Activated CD4-positive, alpha-beta T cell treated with anti-CD3 and anti-CD28 coated beads for 36 hours (primary cell): ENCODE measurements around the gene INAFM1. TPM values are rescaled to one million over a fixed set of nuclear protein-coding genes. Genes with fewer than 3 reads are reported as not detected.
"Not testable (repeated sequence)": the region's sequence is repeated elsewhere in the genome, so short reads cannot be mapped to it uniquely, and the experiment has no call there.

Experiments used
- ATAC-seq: fragments of 200-7000 bp; cut with Tn5 transposase; one replicate; pipeline ENCODE4 v1.10.0; 2021; ENCODE audit warnings: mild to moderate bottlenecking, moderate library complexity
- CTCF ChIA-PET: fragments of 350-600 bp; sonication (Branson Sonifier 250); formaldehyde crosslinking; loops from one replicate; lab custom pipeline; 2021; ENCODE audit warnings: antibody characterized with exemption; lab: Charles Lee
- POLR2A ChIA-PET: fragments of 350-600 bp; sonication (Branson Sonifier 250); formaldehyde crosslinking; loops from one replicate; lab custom pipeline; 2021; ENCODE audit warnings: antibody characterized with exemption, inconsistent platforms; lab: Charles Lee
- DNase-seq: peaks from one replicate; pipeline ENCODE4 v3.0.0-alpha.2; 2020
- H3K27ac Mint-ChIP-seq: one replicate; pipeline ENCODE4 v1.8.0; 2021; ENCODE audit warnings: mixed read lengths
- H3K27me3 Mint-ChIP-seq: one replicate; pipeline ENCODE4 v1.8.0; 2021; ENCODE audit warnings: mixed read lengths
- H3K36me3 Mint-ChIP-seq: one replicate; pipeline ENCODE4 v1.8.0; 2021; ENCODE audit warnings: low read depth, mixed read lengths
- H3K4me1 Mint-ChIP-seq: one replicate; pipeline ENCODE4 v1.8.0; 2021; ENCODE audit warnings: mixed read lengths
- H3K4me3 Mint-ChIP-seq: one replicate; pipeline ENCODE4 v1.8.0; 2021; ENCODE audit warnings: mild to moderate bottlenecking, moderate library complexity, mixed read lengths
- H3K9me3 Mint-ChIP-seq: one replicate; pipeline ENCODE4 v1.8.0; 2021; ENCODE audit warnings: low read depth, mixed read lengths
- intact Hi-C, 2 experiments: fragments of 100-400 bp; cut with DNase I in 1 of 2; cut with micrococcal nuclease in 1 of 2; formaldehyde crosslinking; loops; one replicate each; pipeline versions ENCODE4 v1.14.2 to v1.15.1; 2022 to 2024; cut with DNase I, micrococcal nuclease
- total RNA-seq, 2 experiments: library from RNA; stranded (reverse); gene quantifications; one replicate each; pipeline ENCODE4 v1.2.3, GENCODE V29; 2021

INAFM1 gene
- total RNA-seq, 2 experiments from 2014 or later, result 11.7 to 13.2 TPM

DNA sequence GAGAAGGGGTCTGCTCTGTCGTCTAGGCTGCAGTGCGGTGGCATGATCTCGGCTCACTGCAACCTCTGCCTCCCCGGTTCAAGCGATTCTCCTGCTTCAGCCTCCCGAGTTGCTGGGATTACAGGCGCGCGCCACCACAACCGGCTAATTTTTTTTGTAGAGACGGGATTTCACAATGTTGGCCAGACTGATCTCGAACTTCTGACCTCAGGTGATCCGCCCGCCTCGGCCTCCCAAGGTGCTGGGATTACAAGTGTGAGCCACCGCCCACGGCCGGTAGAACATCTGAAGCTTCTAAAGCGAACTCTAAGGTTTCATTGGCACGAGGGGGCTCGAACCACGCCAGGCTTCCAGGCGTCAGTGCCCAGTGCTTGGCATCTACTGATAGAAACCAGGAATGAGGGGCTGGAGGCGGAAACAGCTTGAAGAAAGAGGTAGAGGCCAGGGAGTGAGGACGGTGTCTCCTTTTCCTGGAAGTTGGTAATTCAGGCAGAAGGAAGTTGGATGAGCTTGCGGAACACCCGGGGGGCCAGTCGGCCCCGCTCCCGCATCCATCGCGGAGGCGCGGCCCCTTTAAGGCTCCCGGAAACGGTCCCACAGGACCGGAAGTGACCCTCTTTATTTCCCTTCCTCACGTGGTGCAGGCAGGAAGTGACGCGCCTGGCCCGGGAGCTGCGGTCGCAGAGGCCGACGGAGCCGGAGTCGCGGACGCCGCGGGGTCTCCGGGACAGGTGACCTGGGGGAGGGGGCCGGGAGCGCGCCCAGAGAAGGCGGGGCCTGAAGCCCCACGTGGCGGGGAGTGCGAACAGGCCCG is 18.6 kb upstream of the INAFM1 start, which contains the start of gene CCDC9:
Gene CCDC9, plus strand, starts transcription at position 647 of the 814 bp plus-strand sequence. CDS start 1,876 bp downstream, outside the sequence.
- H3K36me3 Mint-ChIP-seq, result peaks cover 32% of the 10 kb centered on the region
- peak within 1 kb of the TSS; percentile 90 for H3K4me3 Mint-ChIP-seq
- peak within 1 kb of the TSS; percentile 93 for H3K27ac Mint-ChIP-seq
- H3K27me3 Mint-ChIP-seq, result no peaks in the 10 kb centered on the region
- peaks cover 31% of the 10 kb centered on the region for H3K4me1 Mint-ChIP-seq
- ChIA-PET CTCF (interaction anchor here (0.8 to 2.7 kb wide), 12 partner anchors 10 to 259 kb away, joined by 3 to 29 read pairs (median 4); partner anchors contain the start of genes INAFM1 and NAPA), POLR2A (interaction anchor here (0.5 to 1.9 kb wide), 10 partner anchors 12 to 145 kb away, joined by 3 to 33 read pairs (median 6); partner anchors contain the start of genes INAFM1 and ZC3H4)
- DNase-seq (peak; percentile 99), ATAC-seq (peak; percentile 57)
- intact Hi-C loops, result loop anchor here in 1 of 2 experiments (1.0 to 2.0 kb wide), 14 partner anchors 12 to 1077 kb away; partner anchors contain the start of genes ARHGAP35, BBC3, DACT3 and DHX34
- no peaks in the 10 kb centered on the region for H3K9me3 Mint-ChIP-seq

- CTCF ChIA-PET, result interaction anchor here (0.6 to 2.7 kb wide), 14 partner anchors 10 to 626 kb away, joined by 3 to 29 read pairs (median 4); partner anchors contain the start of genes INAFM1 and NAPA
Observed at GRCh38 chr19:47256693-47257410, 17.8 kb upstream of the INAFM1 start.

DNA sequence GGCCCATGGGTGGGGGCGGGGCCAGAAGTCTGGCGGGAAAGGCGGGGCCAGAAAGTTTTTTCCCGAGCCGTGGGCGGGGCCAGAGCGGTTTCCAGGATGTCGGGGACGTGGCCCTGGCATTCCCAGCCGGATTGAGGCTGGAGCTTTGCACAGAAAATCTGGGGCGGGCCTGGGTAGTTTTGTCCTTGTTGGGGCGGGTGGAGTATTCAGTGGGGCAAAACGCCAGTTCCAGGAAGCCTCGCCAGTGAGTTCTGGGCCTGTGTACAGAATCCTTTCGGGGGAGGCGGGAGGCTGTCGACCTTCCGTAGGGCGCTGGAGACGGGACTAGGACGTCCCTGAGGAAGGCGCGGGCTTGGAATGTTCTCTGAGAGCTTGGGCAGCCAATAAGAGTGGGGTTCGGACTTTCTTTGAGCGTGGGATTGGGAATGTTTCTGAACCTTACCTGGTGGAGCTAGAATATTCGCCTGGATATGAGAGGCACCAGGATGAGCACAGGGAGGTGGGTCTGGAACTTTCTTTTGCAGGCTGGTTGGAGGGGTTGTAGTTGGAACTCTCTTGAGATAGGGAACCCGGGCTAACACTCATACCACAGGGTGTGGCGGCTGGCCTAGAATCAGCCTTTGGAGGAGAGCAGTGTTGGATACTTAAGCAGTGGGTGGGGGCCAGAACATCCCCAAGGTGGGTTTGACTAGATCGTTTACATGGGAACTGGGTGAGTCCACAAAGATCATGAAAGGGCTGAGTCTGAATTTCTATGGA is 17.1 kb upstream of the INAFM1 start:
- peak; percentile 2 for ATAC-seq

More at GRCh38 chr19:47256693-47257410, 17.8 kb upstream of the INAFM1 start:
- DNase-seq, result peak; percentile 100
- peak overlapping the region; percentile 90 for H3K4me3 Mint-ChIP-seq
- intact Hi-C loops, result loop anchor here (1.0 to 2.0 kb wide), 16 partner anchors 13 to 1076 kb away; partner anchors contain the start of genes INAFM1 (in 2 of the 2), ARHGAP35 (in 1 of the 2), BBC3 (in 1 of the 2) and DACT3 (in 1 of the 2)
- peaks cover 36% of the 10 kb centered on the region for H3K36me3 Mint-ChIP-seq
- peak; percentile 86 for ATAC-seq
- no peaks in the 10 kb centered on the region for H3K9me3 Mint-ChIP-seq
- H3K4me1 Mint-ChIP-seq, result peaks cover 31% of the 10 kb centered on the region
- peak overlapping the region; percentile 93 for H3K27ac Mint-ChIP-seq
- no peaks in the 10 kb centered on the region for H3K27me3 Mint-ChIP-seq
- POLR2A ChIA-PET, result interaction anchor here (0.5 to 1.9 kb wide), 10 partner anchors 9 to 176 kb away, joined by 3 to 33 read pairs (median 7); partner anchors contain the start of genes INAFM1 and ZC3H4

GRCh38 chr19:47258434-47258833 is 16.3 kb upstream of the INAFM1 start:
- ATAC-seq (no peak), DNase-seq (no peak)
- peaks cover 42% of the 10 kb centered on the region for H3K36me3 Mint-ChIP-seq
- POLR2A ChIA-PET, result no interaction called here
- H3K27me3 Mint-ChIP-seq, result no peaks in the 10 kb centered on the region
- H3K27ac Mint-ChIP-seq, result peak overlapping the region; percentile 67
- H3K9me3 Mint-ChIP-seq, result no peaks in the 10 kb centered on the region
- peaks cover 31% of the 10 kb centered on the region for H3K4me1 Mint-ChIP-seq
- H3K4me3 Mint-ChIP-seq, result peak overlapping the region; percentile 90
- CTCF ChIA-PET, result no interaction called here
- intact Hi-C loops, result no loop called here

More for the DNA sequence above, 17.1 kb upstream of the INAFM1 start:
- Mint-ChIP-seq H3K4me3 (peak overlapping the region; percentile 90), H3K4me1 (peaks cover 31% of the 10 kb centered on the region), H3K27ac (peak overlapping the region; percentile 93), H3K36me3 (peaks cover 41% of the 10 kb centered on the region), H3K27me3 (no peaks in the 10 kb centered on the region), H3K9me3 (no peaks in the 10 kb centered on the region)
- CTCF ChIA-PET, result interaction anchor here (0.6 to 2.6 kb wide), 6 partner anchors 14 to 627 kb away, joined by 3 to 21 read pairs (median 4); partner anchors contain the start of genes INAFM1 and NAPA
- POLR2A ChIA-PET, result interaction anchor here (1.0 to 1.9 kb wide), 4 partner anchors 9 to 144 kb away, joined by 3 to 33 read pairs (median 8); partner anchors contain the start of genes INAFM1 and ZC3H4
- intact Hi-C loops, result loop anchor here (1.0 to 2.0 kb wide), 3 partner anchors 17 to 1075 kb away; partner anchors contain the start of gene INAFM1 (in 2 of the 2)
- no peak for DNase-seq

DNA sequence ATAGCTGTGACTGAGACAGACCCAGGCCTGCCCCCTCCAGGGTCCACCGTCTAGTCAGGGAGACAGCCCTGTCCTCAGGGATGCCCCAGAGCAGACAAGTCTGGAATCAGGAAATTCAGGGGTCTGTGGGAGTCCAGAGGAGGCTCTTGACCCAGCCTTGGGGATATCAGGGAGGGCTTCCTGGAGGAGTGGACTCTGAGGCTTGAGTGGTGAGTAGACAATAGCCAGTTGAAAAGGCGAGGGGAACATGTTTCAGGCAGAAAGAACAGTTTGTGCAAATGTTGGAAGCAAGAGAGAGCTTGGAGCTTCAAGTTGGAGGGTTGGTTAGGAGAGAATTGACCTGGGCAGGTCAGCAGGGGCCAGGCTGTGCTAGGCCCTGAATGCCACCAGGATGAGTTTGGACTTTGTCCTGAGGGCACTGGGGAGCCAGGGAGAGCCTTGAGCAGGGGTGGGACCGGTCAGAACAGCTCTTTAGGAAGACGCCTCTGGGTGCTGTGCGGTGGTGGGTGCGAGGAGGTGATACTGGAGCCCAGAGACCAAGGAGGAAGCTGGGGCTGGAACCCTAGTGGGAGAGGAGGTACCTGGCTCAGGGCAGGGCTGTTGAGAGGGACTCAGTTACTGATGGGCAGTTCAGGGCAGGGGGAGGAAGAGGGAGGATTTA is 15.7 kb upstream of the INAFM1 start:
- intact Hi-C loops, result no loop called here
- ChIA-PET POLR2A (no interaction called here), CTCF (interaction anchor here (0.6 to 2.2 kb wide), 3 partner anchors 12 to 248 kb away, joined by 3 to 7 read pairs (median 5); no protein-coding TSS in a partner anchor)
- ATAC-seq, result no peak
- Mint-ChIP-seq H3K4me1 (peaks cover 31% of the 10 kb centered on the region), H3K4me3 (no peak overlapping the region), H3K9me3 (no peaks in the 10 kb centered on the region), H3K27me3 (no peaks in the 10 kb centered on the region), H3K36me3 (peaks cover 42% of the 10 kb centered on the region), H3K27ac (peak overlapping the region; percentile 67)
- DNase-seq, result no peak

- no peaks in the 10 kb centered on the region for H3K9me3 Mint-ChIP-seq
- ChIA-PET CTCF (interaction anchor here (0.5 to 2.2 kb wide), 4 partner anchors 16 to 168 kb away, joined by 3 to 7 read pairs (median 3); no protein-coding TSS in a partner anchor), POLR2A (no interaction called here)
- peaks cover 31% of the 10 kb centered on the region for H3K4me1 Mint-ChIP-seq
- H3K27ac Mint-ChIP-seq, result no peak overlapping the region
- intact Hi-C loops, result no loop called here
- no peak overlapping the region for H3K4me3 Mint-ChIP-seq
- H3K36me3 Mint-ChIP-seq, result peaks cover 51% of the 10 kb centered on the region
- ATAC-seq (no peak), DNase-seq (no peak)
- H3K27me3 Mint-ChIP-seq, result no peaks in the 10 kb centered on the region
Observed at GRCh38 chr19:47260476-47260875, 14.2 kb upstream of the INAFM1 start.

DNA sequence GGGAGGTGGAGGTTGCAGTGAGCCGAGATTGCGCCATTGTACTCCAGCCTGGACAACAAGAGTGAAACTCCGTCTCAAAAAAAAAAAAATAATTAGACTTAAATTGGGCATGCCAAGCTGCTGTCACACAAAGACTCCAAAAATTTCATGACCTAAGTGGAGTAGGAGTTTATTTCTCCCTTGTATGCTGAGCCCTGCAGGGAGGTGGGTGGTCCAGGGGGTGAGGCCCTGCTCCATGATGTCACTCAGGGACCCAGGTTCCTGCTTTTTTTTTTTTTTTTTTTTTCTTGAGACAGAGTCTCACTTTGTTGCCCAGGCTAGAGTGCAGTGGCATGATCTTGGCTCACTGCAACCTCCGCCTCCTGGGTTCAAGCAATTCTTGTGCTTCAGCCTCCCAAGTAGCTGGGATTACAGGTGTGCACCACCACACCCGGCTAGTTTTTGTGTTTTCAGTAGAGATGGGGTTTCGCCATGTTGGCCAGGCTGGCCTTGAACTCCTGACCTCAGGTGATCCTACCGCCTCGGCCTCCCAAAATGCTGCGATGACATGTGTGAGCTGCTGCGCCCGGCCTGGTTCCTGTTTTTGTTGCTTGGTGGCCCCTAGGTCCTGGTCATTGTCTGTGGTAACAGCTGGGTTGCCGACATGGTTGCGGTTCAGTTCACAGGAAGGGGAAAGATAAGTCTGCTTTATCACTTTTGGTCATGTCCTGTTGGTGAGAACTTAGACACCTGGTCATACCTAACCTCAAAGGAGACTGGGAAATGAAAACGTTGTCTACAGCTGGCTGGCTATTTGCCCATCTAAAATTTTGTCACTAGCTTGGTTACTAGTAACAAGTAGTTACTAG is 12.5 kb upstream of the INAFM1 start:
- H3K27ac Mint-ChIP-seq, H3K27me3 Mint-ChIP-seq, ATAC-seq, intact Hi-C loops, H3K4me3 Mint-ChIP-seq, DNase-seq, H3K9me3 Mint-ChIP-seq: not testable (repeated sequence)
- CTCF ChIA-PET, result interaction anchor here (0.6 to 1.1 kb wide), 2 partner anchors 14 to 112 kb away, joined by 3 read pairs; no protein-coding TSS in a partner anchor
- H3K36me3 Mint-ChIP-seq, result peaks cover 61% of the 10 kb centered on the region
- POLR2A ChIA-PET, result interaction anchor here (0.6 kb wide), 1 partner anchor 250 kb away, joined by 3 read pairs; no protein-coding TSS in a partner anchor
- H3K4me1 Mint-ChIP-seq, result peaks cover 27% of the 10 kb centered on the region

- Mint-ChIP-seq H3K4me1 (peaks cover 2% of the 10 kb centered on the region), H3K27me3 (no peaks in the 10 kb centered on the region), H3K27ac (no peak overlapping the region), H3K9me3 (no peaks in the 10 kb centered on the region), H3K36me3 (peaks cover 47% of the 10 kb centered on the region), H3K4me3 (no peak overlapping the region)
- no peak for ATAC-seq
- intact Hi-C loops, result no loop called here
- ChIA-PET CTCF (interaction anchor here (1.1 kb wide), 1 partner anchor 14 kb away, joined by 4 read pairs; no protein-coding TSS in a partner anchor), POLR2A (no interaction called here)
- no peak for DNase-seq
Observed at GRCh38 chr19:47264629-47265028, 10.1 kb upstream of the INAFM1 start.

DNA sequence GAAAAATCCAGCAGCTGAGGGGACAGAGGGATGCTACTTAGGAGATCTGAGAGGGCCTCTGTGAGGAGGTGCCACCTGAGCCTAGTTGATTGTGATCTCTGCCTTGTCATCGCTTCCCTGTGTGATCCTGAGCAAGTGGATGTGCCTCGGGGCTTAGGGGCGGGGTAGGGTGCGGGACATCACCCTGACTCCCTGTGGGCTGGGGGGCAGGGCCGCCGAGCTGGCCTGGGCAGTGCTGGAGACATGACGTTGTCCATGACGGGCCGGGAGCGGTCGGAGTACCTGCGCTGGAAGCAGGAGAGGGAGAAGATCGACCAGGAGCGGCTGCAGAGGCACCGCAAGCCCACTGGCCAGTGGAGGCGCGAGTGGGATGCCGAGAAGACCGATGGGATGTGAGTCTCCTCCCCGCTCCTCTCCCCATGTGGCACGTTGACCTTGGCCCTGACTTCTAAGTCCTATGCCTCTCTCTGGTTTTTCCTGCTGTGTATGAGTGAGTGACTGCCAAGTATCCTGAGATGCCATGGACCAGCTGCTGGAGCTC is 8.2 kb upstream of the INAFM1 start:
- Mint-ChIP-seq H3K9me3 (no peaks in the 10 kb centered on the region), H3K4me3 (no peak overlapping the region), H3K27me3 (no peaks in the 10 kb centered on the region), H3K4me1 (no peaks in the 10 kb centered on the region), H3K27ac (peak overlapping the region; percentile 8), H3K36me3 (peaks cover 42% of the 10 kb centered on the region)
- intact Hi-C loops, result no loop called here
- POLR2A ChIA-PET, result interaction anchor here (0.9 kb wide), 1 partner anchor 9 kb away, joined by 3 read pairs; no protein-coding TSS in a partner anchor
- CTCF ChIA-PET, result no interaction called here
- ATAC-seq (no peak), DNase-seq (no peak)
